Panc1 (cell line): ENCODE measurements around the gene CDC7. TPM values are rescaled to one million over a fixed set of nuclear protein-coding genes. Genes with fewer than 3 reads are reported as not detected.

Experiments used
- ATAC-seq: fragments of 200-7000 bp; cut with Tn5 transposase; 2 replicates; pipeline ENCODE4 v1.9.1; 2020; ENCODE audit warnings: mild to moderate bottlenecking, moderate library complexity
- BruUV-seq: library from RNA; stranded (reverse); fragments of 400-500 nt; replicated peaks from 2 replicates; lab custom pipeline; 2021; lab: Mats Ljungman, UMichigan
- CTCF ChIA-PET: fragments of 300-600 bp; sonication (Branson Sonifier 250); formaldehyde crosslinking; loops from one replicate; lab custom pipeline; 2022; ENCODE audit warnings: antibody characterized with exemption; lab: Charles Lee
- POLR2A ChIA-PET: fragments of 300-600 bp; sonication (Branson Sonifier 250); formaldehyde crosslinking; loops from one replicate; lab custom pipeline; 2022; ENCODE audit warnings: antibody characterized with exemption; lab: Charles Lee
- DNase-seq: peaks from one replicate; pipeline ENCODE4 v3.0.0-alpha.2; 2010; ENCODE audit warnings: low read depth, low spot score
- H3K27ac ChIP-seq: 2 replicates; pipeline ENCODE4 v1.5.1; 2011; ENCODE audit warnings: mild to moderate bottlenecking, low read length, inconsistent platforms
- H3K27me3 ChIP-seq: fragments of 200-500 bp; sonication (Bioruptor generic); 2 replicates; pipeline ENCODE4 v1.6.0; 2014; ENCODE audit warnings: low read length, inconsistent platforms; ENCODE audit not compliant: control insufficient read depth, insufficient read depth
- H3K36me3 ChIP-seq: fragments of 200-500 bp; sonication (Bioruptor generic); 2 replicates; pipeline ENCODE4 v1.5.1; 2014; ENCODE audit warnings: inconsistent platforms, mild to moderate bottlenecking, low read length, moderate library complexity; ENCODE audit not compliant: control insufficient read depth, insufficient read depth
- H3K4me1 ChIP-seq: 2 replicates; pipeline ENCODE4 v1.5.1; 2011; ENCODE audit warnings: inconsistent platforms, mild to moderate bottlenecking, low read length, moderate library complexity; ENCODE audit not compliant: control insufficient read depth, insufficient read depth
- H3K4me3 ChIP-seq, 2 experiments: 2 replicates each; pipeline ENCODE4 v1.5.1; 2011 to 2012; ENCODE audit warnings: low read depth in 2 of 2, low read length in 2 of 2, mild to moderate bottlenecking in 2 of 2, inconsistent platforms in 1 of 2, moderate library complexity in 1 of 2
- H3K9me3 ChIP-seq: fragments of 200-500 bp; sonication (Bioruptor generic); 2 replicates; pipeline ENCODE4 v1.5.1; 2014; ENCODE audit warnings: low read depth, mild to moderate bottlenecking, inconsistent platforms, low read length, moderate library complexity; ENCODE audit not compliant: control insufficient read depth, insufficient read depth
- POLR2AphosphoS5 ChIP-seq: IDR thresholded peaks from 2 replicates; pipeline ENCODE4 v1.6.1; 2012; ENCODE audit warnings: mild to moderate bottlenecking, low read depth, low read length, moderate library complexity
- REST ChIP-seq, 2 experiments: IDR thresholded peaks; 2 replicates each; pipeline ENCODE4 v1.6.1; 2011 to 2012; ENCODE audit warnings: low read depth in 2 of 2, control low read depth in 1 of 2, low read length in 1 of 2, mild to moderate bottlenecking in 1 of 2, moderate library complexity in 1 of 2; ENCODE audit not compliant: insufficient read depth in 1 of 2
- SIN3A ChIP-seq: IDR thresholded peaks from 2 replicates; pipeline ENCODE4 v1.6.1; 2012; ENCODE audit warnings: low read depth, mild to moderate bottlenecking, low read length, moderate library complexity, borderline replicate concordance; ENCODE audit not compliant: insufficient read depth
- TCF7L2 ChIP-seq: IDR thresholded peaks from 2 replicates; pipeline ENCODE4 v1.6.1; 2011; ENCODE audit warnings: mild to moderate bottlenecking, low read depth, low read length, inconsistent platforms
- in situ Hi-C: cut with HindIII; loops from 2 replicates; pipeline ENCODE4 v1.10.0; 2016; ENCODE audit warnings: low sequenced_read_pairs, low pct_unique_long_range_greater_than_20kb
- intact Hi-C: fragments of 100-400 bp; cut with micrococcal nuclease; formaldehyde crosslinking; loops from one replicate; pipeline ENCODE4 v1.10.0; 2022; ENCODE audit not compliant: unreplicated experiment
- total RNA-seq: library from RNA; stranded (reverse); gene quantifications from one replicate; pipeline ENCODE4 v1.2.1, GENCODE V29; 2021; ENCODE audit not compliant: unreplicated experiment
- TF ChIP-seq, protein P1 (sequence below): fragments of 450-650 bp; IDR thresholded peaks from 2 replicates; pipeline ENCODE4 v1.5.1; 2017; ENCODE audit warnings: mild to moderate bottlenecking

CDC7 gene
- total RNA-seq, 1 experiment from 2014 or later, result 30.1 TPM

DNA sequence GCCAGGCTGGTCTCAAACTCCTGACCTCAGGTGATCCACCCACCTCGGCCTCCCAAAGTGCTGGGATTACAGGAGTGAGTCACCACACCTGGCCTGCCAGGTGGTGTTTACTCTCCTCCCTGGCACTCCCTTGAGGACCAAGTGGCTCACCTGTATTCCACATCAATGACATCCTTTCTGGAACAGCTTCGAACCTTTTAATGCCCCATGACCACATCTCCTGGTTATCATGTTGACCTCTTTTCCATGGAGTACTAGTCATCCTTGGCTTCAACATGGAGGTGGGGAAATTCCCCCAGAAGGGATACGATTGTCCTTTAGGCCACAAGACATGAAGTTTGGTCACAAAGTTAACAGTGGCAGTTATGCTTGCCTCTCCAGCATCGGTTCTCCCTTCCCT is 66.9 kb downstream of the CDC7 start:
- intact Hi-C loops (no loop called here), in situ Hi-C loops (no loop called here)
- H3K4me3 ChIP-seq, result no peak overlapping the region
- ATAC-seq (no peak), DNase-seq (no peak)
- H3K27me3 ChIP-seq, result no peaks in the 10 kb centered on the region
- H3K4me1 ChIP-seq, result peaks cover 6% of the 10 kb centered on the region; the same call in 1 of the 2 replicates
- H3K36me3 ChIP-seq, result no peaks in the 10 kb centered on the region
- no peaks in the 10 kb centered on the region for H3K9me3 ChIP-seq
- H3K27ac ChIP-seq, result no peak overlapping the region
- TF ChIP-seq REST (IDR thresholded peaks at IDR 0.05; ENCODE audit: insufficient read depth in 1 of 2, low read depth in 2 of 2, low read length in 1 of 2), result no peak
- no peak for TF ChIP-seq POLR2AphosphoS5
- ChIA-PET POLR2A (no interaction called here), CTCF (no interaction called here)
- BruUV-seq, result no TSS peak

GRCh38 chr1:91568261-91568660 is 67.6 kb downstream of the CDC7 start:
- intact Hi-C loops, result no loop called here

More at GRCh38 chr1:91568261-91568660, 67.6 kb downstream of the CDC7 start:
- BruUV-seq, result no TSS peak
- TF ChIP-seq, protein P1, sequence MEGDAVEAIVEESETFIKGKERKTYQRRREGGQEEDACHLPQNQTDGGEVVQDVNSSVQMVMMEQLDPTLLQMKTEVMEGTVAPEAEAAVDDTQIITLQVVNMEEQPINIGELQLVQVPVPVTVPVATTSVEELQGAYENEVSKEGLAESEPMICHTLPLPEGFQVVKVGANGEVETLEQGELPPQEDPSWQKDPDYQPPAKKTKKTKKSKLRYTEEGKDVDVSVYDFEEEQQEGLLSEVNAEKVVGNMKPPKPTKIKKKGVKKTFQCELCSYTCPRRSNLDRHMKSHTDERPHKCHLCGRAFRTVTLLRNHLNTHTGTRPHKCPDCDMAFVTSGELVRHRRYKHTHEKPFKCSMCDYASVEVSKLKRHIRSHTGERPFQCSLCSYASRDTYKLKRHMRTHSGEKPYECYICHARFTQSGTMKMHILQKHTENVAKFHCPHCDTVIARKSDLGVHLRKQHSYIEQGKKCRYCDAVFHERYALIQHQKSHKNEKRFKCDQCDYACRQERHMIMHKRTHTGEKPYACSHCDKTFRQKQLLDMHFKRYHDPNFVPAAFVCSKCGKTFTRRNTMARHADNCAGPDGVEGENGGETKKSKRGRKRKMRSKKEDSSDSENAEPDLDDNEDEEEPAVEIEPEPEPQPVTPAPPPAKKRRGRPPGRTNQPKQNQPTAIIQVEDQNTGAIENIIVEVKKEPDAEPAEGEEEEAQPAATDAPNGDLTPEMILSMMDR, result no peak
- TF ChIP-seq REST (IDR thresholded peaks at IDR 0.05; ENCODE audit: insufficient read depth in 1 of 2, low read depth in 2 of 2, low read length in 1 of 2) (no peak), POLR2AphosphoS5 (no peak), TCF7L2 (no peak), SIN3A (no peak)
- in situ Hi-C loops, result no loop called here
- CTCF ChIA-PET, result no interaction called here
- DNase-seq, result no peak
- no peak overlapping the region for H3K27ac ChIP-seq
- peaks cover 6% of the 10 kb centered on the region; the same call in 1 of the 2 replicates for H3K4me1 ChIP-seq
- H3K36me3 ChIP-seq, result no peaks in the 10 kb centered on the region
- POLR2A ChIA-PET, result no interaction called here
- H3K4me3 ChIP-seq, result no peak overlapping the region
- H3K9me3 ChIP-seq, result no peaks in the 10 kb centered on the region
- ATAC-seq, result no peak
- H3K27me3 ChIP-seq, result no peaks in the 10 kb centered on the region
